NB4 (cell line): Measurements from ENCODE around the gene C1orf56.

ENCODE experiments used
- CTCF ChIP-seq: IDR thresholded peaks from one replicate; pipeline ENCODE4 v1.5.1; 2012; ENCODE audit warnings: low read depth, low read length
- MAX ChIP-seq: IDR thresholded peaks from 2 replicates; pipeline ENCODE4 v1.6.1; 2011; ENCODE audit warnings: low read depth, low read length
- POLR2A ChIP-seq: IDR thresholded peaks from 2 replicates; pipeline ENCODE4 v1.6.1; 2011; ENCODE audit warnings: mild to moderate bottlenecking; ENCODE audit not compliant: insufficient read length; ENCODE audit errors: extremely low read depth

GRCh38 chr1:151047925-151048644 lies 534 bp downstream of the C1orf56 start:
- TF ChIP-seq CTCF: peak; percentile 46
- peak; percentile 51 for TF ChIP-seq POLR2A
- TF ChIP-seq MAX: no peak; the same call in 1 of the 2 replicates
